ENCODE data around the gene CDK11B.

Gene CDK11B

DNA sequence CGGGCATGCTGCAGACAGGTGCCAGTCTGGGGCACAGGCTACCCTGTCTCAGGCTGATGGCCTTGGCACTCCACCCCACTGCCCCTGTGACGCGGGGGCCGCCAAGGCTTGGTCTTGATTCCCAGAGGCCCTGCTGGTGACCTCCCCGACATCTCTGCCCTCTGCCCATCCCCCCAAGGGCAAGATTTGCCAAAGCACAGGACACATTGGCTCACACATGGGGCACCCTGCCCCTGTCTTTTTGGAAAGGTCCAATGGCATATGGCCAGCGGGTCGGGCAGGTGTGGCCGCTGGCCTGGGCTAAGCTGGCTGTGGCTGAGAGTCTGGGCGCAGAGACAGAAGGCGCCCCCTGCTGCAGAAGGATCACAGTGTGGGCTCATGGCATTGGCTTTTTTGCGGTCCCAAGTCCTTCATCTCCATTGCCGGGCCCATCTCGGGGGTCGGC, 38.9 kb downstream of the CDK11B start:
- no peak for DNase-seq (ENCODE audit: low read depth)
- TF ChIP-seq, protein P1, sequence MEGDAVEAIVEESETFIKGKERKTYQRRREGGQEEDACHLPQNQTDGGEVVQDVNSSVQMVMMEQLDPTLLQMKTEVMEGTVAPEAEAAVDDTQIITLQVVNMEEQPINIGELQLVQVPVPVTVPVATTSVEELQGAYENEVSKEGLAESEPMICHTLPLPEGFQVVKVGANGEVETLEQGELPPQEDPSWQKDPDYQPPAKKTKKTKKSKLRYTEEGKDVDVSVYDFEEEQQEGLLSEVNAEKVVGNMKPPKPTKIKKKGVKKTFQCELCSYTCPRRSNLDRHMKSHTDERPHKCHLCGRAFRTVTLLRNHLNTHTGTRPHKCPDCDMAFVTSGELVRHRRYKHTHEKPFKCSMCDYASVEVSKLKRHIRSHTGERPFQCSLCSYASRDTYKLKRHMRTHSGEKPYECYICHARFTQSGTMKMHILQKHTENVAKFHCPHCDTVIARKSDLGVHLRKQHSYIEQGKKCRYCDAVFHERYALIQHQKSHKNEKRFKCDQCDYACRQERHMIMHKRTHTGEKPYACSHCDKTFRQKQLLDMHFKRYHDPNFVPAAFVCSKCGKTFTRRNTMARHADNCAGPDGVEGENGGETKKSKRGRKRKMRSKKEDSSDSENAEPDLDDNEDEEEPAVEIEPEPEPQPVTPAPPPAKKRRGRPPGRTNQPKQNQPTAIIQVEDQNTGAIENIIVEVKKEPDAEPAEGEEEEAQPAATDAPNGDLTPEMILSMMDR (conservative IDR thresholded peaks at IDR 0.05; ENCODE audit: control insufficient read depth, insufficient read depth, low read depth, low read length) = peak; percentile 24
- no peak overlapping the region for H3K4me3 ChIP-seq (ENCODE audit: control insufficient read depth, low read depth, low read length)

DNA sequence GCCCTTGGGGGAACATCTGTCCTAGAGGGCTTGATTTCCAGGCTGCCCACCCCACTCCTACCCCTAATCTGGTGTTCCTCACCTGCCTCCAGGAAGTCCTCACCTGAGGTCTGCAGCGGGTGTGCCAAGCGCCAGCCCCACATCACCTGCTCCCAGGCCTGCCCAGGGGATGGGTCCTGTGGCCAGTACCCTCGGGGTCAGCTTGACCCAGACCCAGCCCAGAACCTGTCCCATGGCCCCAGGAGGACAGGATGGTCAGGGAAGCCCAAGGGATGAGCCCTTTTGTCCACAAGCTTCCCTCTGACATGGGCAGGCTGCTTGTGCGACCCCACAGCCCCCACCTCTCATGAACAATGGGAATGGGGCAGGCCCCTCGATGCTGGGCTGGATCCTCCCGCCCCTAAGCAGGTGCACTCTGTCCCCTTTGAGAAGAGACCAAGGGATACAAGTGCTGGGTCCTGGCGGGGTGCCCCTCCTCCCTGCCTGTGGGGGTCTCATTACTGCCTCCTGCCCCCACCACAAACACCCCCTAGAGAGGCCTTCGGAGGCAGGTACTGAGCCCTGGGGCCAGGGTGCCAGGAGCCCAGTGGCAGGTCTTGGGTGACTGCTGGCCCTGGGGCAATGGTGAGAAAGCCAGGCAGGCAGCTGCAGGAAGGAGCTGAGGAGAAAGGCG, 40.3 kb downstream of the CDK11B start:
- H3K4me3 ChIP-seq (ENCODE audit: control insufficient read depth, low read depth, low read length) = no peak overlapping the region
- TF ChIP-seq, protein P1 (conservative IDR thresholded peaks at IDR 0.05; ENCODE audit: control insufficient read depth, insufficient read depth, low read depth, low read length) = no peak
- DNase-seq (ENCODE audit: low read depth) = no peak

DNA sequence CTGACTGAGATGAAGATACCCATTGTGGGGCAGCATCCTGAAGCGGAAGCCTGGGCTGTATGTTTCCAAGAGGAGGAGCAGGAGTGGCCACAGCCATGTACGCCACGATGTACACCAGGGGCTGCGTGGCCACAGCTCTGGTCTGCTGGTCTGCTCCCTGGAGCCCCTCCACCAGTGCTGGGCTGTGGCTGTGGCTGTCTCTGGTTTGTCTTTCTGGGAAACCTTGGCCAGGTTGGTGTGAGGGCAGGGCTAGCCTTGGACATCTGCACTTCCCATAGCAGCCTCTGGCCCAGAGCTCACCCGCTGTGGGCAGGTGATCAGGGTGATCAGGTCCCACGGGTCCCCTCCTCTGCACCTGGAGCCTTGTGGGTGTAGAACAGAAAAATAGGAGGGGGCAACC, 40.9 kb downstream of the CDK11B start:
- DNase-seq (ENCODE audit: low read depth) = no peak
- TF ChIP-seq, protein P1 (conservative IDR thresholded peaks at IDR 0.05; ENCODE audit: control insufficient read depth, insufficient read depth, low read depth, low read length) = no peak
- no peak overlapping the region for H3K4me3 ChIP-seq (ENCODE audit: control insufficient read depth, low read depth, low read length)

DNA sequence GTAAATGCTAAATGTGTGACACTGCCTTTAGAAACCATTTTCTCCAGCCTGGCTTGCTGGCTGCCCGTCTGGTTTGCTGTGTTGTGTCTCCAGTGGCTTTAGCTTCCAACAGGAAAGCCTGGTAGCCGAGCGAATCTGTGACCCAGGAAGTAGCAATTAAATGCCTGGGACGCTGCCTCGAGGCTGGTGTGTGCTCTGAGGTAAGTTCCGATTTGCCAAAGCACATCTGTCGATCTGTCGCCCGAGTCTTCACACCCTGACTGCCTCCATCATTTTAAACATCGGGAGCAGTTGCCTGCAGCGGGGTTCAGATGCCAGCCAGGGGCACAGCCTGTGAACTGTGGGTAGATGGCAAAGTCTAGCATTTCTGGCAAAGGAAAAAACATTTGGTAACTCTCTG, 41.3 kb downstream of the CDK11B start:
- no peak for DNase-seq (ENCODE audit: low read depth)
- H3K4me3 ChIP-seq (ENCODE audit: control insufficient read depth, low read depth, low read length) = no peak overlapping the region
- TF ChIP-seq, protein P1 (conservative IDR thresholded peaks at IDR 0.05; ENCODE audit: control insufficient read depth, insufficient read depth, low read depth, low read length) = no peak

DNA sequence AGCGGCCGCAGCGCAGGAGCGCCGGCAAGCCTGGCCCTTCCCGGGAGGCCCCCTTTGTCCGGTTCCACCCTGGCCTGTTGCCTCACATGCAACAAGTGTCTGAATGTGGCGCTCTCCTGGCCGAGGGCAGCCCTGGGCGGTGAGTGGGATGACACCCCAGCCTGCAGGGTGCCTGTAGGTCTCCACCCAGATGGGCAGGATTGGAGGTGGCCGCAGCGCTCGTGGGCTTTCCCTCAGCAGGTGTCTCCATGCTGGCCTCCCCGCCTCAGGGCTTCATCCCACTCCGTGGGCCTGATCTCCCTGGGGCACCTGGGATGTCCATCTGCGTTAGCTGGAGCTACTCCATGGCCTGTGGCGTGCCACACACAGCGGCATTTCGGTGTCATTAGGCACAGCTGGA, 42.0 kb downstream of the CDK11B start:
- TF ChIP-seq, protein P1 (conservative IDR thresholded peaks at IDR 0.05; ENCODE audit: control insufficient read depth, insufficient read depth, low read depth, low read length) = no peak
- DNase-seq (ENCODE audit: low read depth) = no peak
- peak overlapping the region; percentile 87 for H3K4me3 ChIP-seq (ENCODE audit: control insufficient read depth, low read depth, low read length)

DNA sequence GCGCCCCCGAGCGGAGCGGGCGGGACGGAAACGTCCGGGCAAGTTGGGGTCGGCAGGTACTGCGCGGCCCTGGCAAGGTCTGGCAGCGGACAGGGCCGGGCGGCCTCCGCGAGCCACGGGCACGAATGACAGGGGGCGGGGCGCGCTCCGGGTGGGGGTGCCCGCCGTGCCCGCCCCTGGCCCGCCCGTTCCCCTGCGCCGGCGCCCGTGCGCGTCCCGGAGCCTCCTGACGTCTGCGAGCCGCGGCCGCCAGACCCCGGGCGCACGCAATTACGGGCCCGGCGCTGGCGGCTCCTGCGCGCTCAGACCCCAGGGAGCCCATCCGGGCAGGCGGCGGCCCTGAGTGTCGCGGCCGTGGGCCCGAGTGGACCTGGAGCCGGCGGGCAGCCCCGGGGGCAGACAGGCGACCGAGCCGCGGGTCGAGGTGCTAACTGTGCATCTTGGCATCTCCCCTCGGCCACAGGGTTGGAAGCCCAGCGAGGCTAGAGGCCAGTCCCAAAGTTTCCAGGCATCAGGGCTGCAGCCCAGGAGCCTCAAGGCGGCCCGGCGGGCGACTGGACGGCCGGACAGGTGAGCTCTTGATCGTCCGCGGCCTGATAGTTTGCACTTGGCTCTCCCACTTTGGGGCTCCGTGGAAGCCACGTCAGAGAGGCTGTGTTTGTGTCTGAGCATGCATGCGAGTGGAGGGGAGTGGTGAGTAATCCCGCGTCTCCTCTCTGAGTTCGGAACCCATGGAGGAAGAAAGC, 42.6 kb downstream of the CDK11B start:
- TF ChIP-seq, protein P1 (conservative IDR thresholded peaks at IDR 0.05; ENCODE audit: control insufficient read depth, insufficient read depth, low read depth, low read length) = no peak
- DNase-seq (ENCODE audit: low read depth) = peak; percentile 11
- peak overlapping the region; percentile 87 for H3K4me3 ChIP-seq (ENCODE audit: control insufficient read depth, low read depth, low read length)
